Caco-2 (cell line): ENCODE results near the gene FAM107B. TPM values are rescaled to one million over a fixed set of nuclear protein-coding genes. Genes with fewer than 3 reads are reported as not detected.

Experiments used
- BruUV-seq: library from RNA; stranded (reverse); fragments of 400-500 nt; replicated peaks from 2 replicates; lab custom pipeline; 2021; lab: Mats Ljungman, UMichigan
- CTCF ChIA-PET: fragments of 300-600 bp; sonication (Branson Sonifier 250); formaldehyde crosslinking; loops from one replicate; lab custom pipeline; 2022; ENCODE audit warnings: antibody characterized with exemption; lab: Charles Lee
- POLR2A ChIA-PET: fragments of 300-600 bp; sonication (Branson Sonifier 250); formaldehyde crosslinking; loops from one replicate; lab custom pipeline; 2022; ENCODE audit warnings: antibody characterized with exemption; lab: Charles Lee
- DNase-seq, 2 experiments: peaks; one replicate each; pipeline versions ENCODE4 v3.0.0 to v3.0.0-alpha.2; 2020 to 2022
- H3K27me3 ChIP-seq: replicated peaks from 2 replicates; pipeline ENCODE4 v1.6.0; 2011; ENCODE audit warnings: low read length; ENCODE audit not compliant: control insufficient read depth, insufficient read depth
- H3K36me3 ChIP-seq: 2 replicates; pipeline ENCODE4 v1.5.1; 2011; ENCODE audit warnings: low read length; ENCODE audit not compliant: control insufficient read depth, insufficient read depth
- H3K4me1 ChIP-seq: fragments of 250-450 bp; sonication (Bioruptor Pico); 2 replicates; pipeline ENCODE4 v1.5.1; 2020; ENCODE audit warnings: mild to moderate bottlenecking
- H3K4me3 ChIP-seq: 2 replicates; pipeline ENCODE4 v1.5.1; 2011; ENCODE audit warnings: low read depth, mild to moderate bottlenecking, control low read depth, low read length
- H3K9me3 ChIP-seq: fragments of 250-450 bp; sonication (Bioruptor Pico); 2 replicates; pipeline ENCODE4 v1.5.1; 2020; ENCODE audit warnings: mild to moderate bottlenecking, moderate library complexity
- H3K27ac Mint-ChIP-seq: one replicate; pipeline ENCODE4 v1.8.0; 2022; ENCODE audit warnings: mixed read lengths; ENCODE audit not compliant: unreplicated experiment
- H3K27me3 Mint-ChIP-seq: one replicate; pipeline ENCODE4 v1.8.0; 2022; ENCODE audit warnings: mixed read lengths; ENCODE audit not compliant: insufficient read depth, unreplicated experiment
- H3K36me3 Mint-ChIP-seq: one replicate; pipeline ENCODE4 v1.8.0; 2022; ENCODE audit warnings: mild to moderate bottlenecking, mixed read lengths; ENCODE audit not compliant: insufficient read depth, unreplicated experiment
- H3K4me1 Mint-ChIP-seq: one replicate; pipeline ENCODE4 v1.8.0; 2022; ENCODE audit warnings: low read depth, mixed read lengths; ENCODE audit not compliant: unreplicated experiment
- H3K4me3 Mint-ChIP-seq: one replicate; pipeline ENCODE4 v1.8.0; 2022; ENCODE audit warnings: mild to moderate bottlenecking, moderate library complexity, mixed read lengths; ENCODE audit not compliant: unreplicated experiment
- H3K9me3 Mint-ChIP-seq: one replicate; pipeline ENCODE4 v1.8.0; 2022; ENCODE audit warnings: mixed read lengths; ENCODE audit not compliant: unreplicated experiment
- intact Hi-C: fragments of 100-400 bp; cut with micrococcal nuclease; formaldehyde crosslinking; loops from one replicate; pipeline ENCODE4 v1.10.0; 2022; ENCODE audit not compliant: unreplicated experiment
- total RNA-seq: library from RNA; stranded (reverse); gene quantifications from 2 replicates; pipeline ENCODE4 v1.2.3, GENCODE V29; 2022
- TF ChIP-seq, protein P1 (sequence below), 2 experiments: fragments of 200-600 bp in 1 of 2; IDR thresholded peaks; 1 replicate in 1 of 2; 2 replicates in 1 of 2; pipeline versions ENCODE4 v1.5.1 to v1.8.0; 2011 to 2022; ENCODE audit warnings: antibody characterized with exemption in 1 of 2, control low read depth in 1 of 2, inconsistent platforms in 1 of 2, low read depth in 1 of 2, low read length in 1 of 2, mild to moderate bottlenecking in 1 of 2, moderate library complexity in 1 of 2; ENCODE audit not compliant: insufficient read depth in 1 of 2, severe bottlenecking in 1 of 2, unreplicated experiment in 1 of 2

FAM107B gene
- total RNA-seq, 1 experiment from 2014 or later, result 206 TPM

- no TSS peak for BruUV-seq
- ChIA-PET CTCF (no interaction called here), POLR2A (no interaction called here)
- Histone ChIP-seq H3K27me3 (no peaks in the 10 kb centered on the region), H3K36me3 (no peaks in the 10 kb centered on the region), H3K9me3 (peaks cover 3% of the 10 kb centered on the region; the same call in 1 of the 2 replicates), H3K4me1 (peaks cover 54% of the 10 kb centered on the region), H3K4me3 (no peak overlapping the region)
- DNase-seq, result no peak
- TF ChIP-seq, protein P1, sequence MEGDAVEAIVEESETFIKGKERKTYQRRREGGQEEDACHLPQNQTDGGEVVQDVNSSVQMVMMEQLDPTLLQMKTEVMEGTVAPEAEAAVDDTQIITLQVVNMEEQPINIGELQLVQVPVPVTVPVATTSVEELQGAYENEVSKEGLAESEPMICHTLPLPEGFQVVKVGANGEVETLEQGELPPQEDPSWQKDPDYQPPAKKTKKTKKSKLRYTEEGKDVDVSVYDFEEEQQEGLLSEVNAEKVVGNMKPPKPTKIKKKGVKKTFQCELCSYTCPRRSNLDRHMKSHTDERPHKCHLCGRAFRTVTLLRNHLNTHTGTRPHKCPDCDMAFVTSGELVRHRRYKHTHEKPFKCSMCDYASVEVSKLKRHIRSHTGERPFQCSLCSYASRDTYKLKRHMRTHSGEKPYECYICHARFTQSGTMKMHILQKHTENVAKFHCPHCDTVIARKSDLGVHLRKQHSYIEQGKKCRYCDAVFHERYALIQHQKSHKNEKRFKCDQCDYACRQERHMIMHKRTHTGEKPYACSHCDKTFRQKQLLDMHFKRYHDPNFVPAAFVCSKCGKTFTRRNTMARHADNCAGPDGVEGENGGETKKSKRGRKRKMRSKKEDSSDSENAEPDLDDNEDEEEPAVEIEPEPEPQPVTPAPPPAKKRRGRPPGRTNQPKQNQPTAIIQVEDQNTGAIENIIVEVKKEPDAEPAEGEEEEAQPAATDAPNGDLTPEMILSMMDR (IDR thresholded peaks at IDR 0.05; ENCODE audit: insufficient read depth in 1 of 2, low read depth in 1 of 2, low read length in 1 of 2, severe bottlenecking in 1 of 2, unreplicated experiment in 1 of 2), result no peak
- peaks cover 5% of the 10 kb centered on the region for H3K36me3 Mint-ChIP-seq
- H3K27me3 Mint-ChIP-seq, result no peaks in the 10 kb centered on the region
- H3K9me3 Mint-ChIP-seq, result no peaks in the 10 kb centered on the region
- peaks cover 54% of the 10 kb centered on the region for H3K4me1 Mint-ChIP-seq
- intact Hi-C loops, result loop anchor here (5.0 kb wide), 2 partner anchors 121 to 139 kb away; no protein-coding TSS in a partner anchor
- H3K27ac Mint-ChIP-seq, result peak overlapping the region; percentile 84
- H3K4me3 Mint-ChIP-seq, result no peak overlapping the region
Observed at GRCh38 chr10:14673189-14673861, 101.4 kb downstream of the FAM107B start.

DNA sequence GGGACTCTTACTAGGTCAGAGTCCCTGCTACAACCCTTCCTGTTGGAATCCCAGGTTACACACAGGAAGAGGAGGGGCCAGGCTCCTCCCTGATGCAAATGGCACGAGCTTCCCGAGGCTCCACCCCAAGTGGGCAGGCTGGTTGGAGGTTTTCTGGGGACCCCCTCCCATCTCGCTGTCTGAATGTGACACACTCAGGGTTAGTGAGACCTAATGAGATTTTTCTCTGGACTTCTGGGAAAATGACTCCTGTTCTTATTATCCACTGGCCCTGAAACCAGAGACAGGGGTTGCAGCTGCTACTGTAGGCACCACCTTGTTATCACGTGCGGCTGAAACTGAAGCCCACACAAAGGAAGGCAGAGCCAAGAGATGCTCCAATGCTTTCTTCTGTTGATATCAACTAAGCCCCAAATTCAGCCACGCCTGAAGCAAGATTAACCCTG is 103.3 kb downstream of the FAM107B start:
- peaks cover 54% of the 10 kb centered on the region for H3K4me1 ChIP-seq
- H3K36me3 Mint-ChIP-seq, result peaks cover 2% of the 10 kb centered on the region
- H3K27me3 ChIP-seq, result no peaks in the 10 kb centered on the region
- H3K4me1 Mint-ChIP-seq, result peaks cover 46% of the 10 kb centered on the region
- H3K36me3 ChIP-seq, result no peaks in the 10 kb centered on the region
- intact Hi-C loops, result loop anchor here (2.0 to 5.0 kb wide), 4 partner anchors 17 to 141 kb away; no protein-coding TSS in a partner anchor
- H3K9me3 Mint-ChIP-seq, result peaks cover 7% of the 10 kb centered on the region
- no peaks in the 10 kb centered on the region for H3K27me3 Mint-ChIP-seq
- peak overlapping the region; percentile 61 for H3K4me3 Mint-ChIP-seq
- no peak overlapping the region for H3K4me3 ChIP-seq
- TF ChIP-seq, protein P1 (IDR thresholded peaks at IDR 0.05; ENCODE audit: insufficient read depth in 1 of 2, low read depth in 1 of 2, low read length in 1 of 2, severe bottlenecking in 1 of 2, unreplicated experiment in 1 of 2), result no peak
- no TSS peak for BruUV-seq
- peak overlapping the region; percentile 71 for H3K27ac Mint-ChIP-seq
- ChIA-PET CTCF (no interaction called here), POLR2A (interaction anchor here (0.5 to 1.4 kb wide), 2 partner anchors 18 to 54 kb away, joined by 3 to 5 read pairs; no protein-coding TSS in a partner anchor)
- peaks cover 3% of the 10 kb centered on the region; the same call in 1 of the 2 replicates for H3K9me3 ChIP-seq
- DNase-seq, result peak; percentile 47 to 67

DNA sequence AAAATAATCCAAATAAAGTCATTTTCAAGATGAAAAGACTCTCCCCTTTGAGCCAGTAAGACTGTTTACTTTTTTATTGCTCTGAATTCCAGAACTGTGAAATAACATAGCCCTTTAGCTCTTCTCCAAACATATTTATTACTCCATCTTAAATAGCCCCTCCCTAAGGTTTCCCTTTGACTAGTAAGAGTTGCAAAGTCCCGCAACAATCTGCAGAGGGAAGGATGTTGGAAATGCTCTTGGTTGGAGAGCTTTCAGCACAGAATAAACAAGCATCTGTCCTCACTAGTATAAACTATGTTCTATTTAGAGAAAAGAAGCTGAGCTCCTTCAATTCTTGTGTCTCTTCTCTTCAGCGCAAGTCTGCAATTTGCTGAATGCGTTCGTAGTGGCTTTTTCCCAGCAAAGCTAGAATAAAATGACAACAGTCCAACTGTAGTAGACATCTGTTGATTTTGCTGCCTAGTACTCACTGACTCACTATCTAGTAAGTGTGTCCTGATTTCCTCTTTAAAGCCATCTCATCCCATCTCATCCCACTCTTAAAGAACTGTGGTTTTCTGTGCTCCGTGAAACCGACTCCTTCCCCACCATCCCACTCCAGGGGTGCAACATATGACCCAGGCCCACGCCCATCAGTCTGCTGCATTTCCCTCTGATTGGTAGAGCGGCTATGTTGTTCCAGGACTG is 104.0 kb downstream of the FAM107B start:
- Mint-ChIP-seq H3K36me3 (no peaks in the 10 kb centered on the region), H3K27ac (peak overlapping the region; percentile 71), H3K27me3 (no peaks in the 10 kb centered on the region), H3K9me3 (peaks cover 14% of the 10 kb centered on the region), H3K4me1 (peaks cover 43% of the 10 kb centered on the region), H3K4me3 (peak overlapping the region; percentile 61)
- peak in 1 of 2 experiments; percentile 60 for DNase-seq
- Histone ChIP-seq H3K9me3 (peaks cover 3% of the 10 kb centered on the region; the same call in 1 of the 2 replicates), H3K27me3 (no peaks in the 10 kb centered on the region), H3K4me3 (no peak overlapping the region), H3K36me3 (no peaks in the 10 kb centered on the region), H3K4me1 (peaks cover 54% of the 10 kb centered on the region)
- TF ChIP-seq, protein P1 (IDR thresholded peaks at IDR 0.05; ENCODE audit: insufficient read depth in 1 of 2, low read depth in 1 of 2, low read length in 1 of 2, severe bottlenecking in 1 of 2, unreplicated experiment in 1 of 2), result no peak
- POLR2A ChIA-PET, result interaction anchor here (0.5 to 1.4 kb wide), 6 partner anchors 16 to 167 kb away, joined by 3 to 5 read pairs (median 4); partner anchors contain the start of genes CDNF, HSPA14 and MSANTD7
- intact Hi-C loops, result loop anchor here (1.0 to 5.0 kb wide), 5 partner anchors 16 to 142 kb away; no protein-coding TSS in a partner anchor
- CTCF ChIA-PET, result interaction anchor here (0.6 to 0.8 kb wide), 2 partner anchors 35 to 147 kb away, joined by 3 read pairs; no protein-coding TSS in a partner anchor
- BruUV-seq, result no TSS peak
